ENCODE results near the gene PTPRN2. TPM values are rescaled to one million over a fixed set of nuclear protein-coding genes. Genes with fewer than 3 reads are reported as not detected.

PTPRN2 gene
- total RNA-seq, 1 donor from 2014 or later: 11.4 TPM

DNA sequence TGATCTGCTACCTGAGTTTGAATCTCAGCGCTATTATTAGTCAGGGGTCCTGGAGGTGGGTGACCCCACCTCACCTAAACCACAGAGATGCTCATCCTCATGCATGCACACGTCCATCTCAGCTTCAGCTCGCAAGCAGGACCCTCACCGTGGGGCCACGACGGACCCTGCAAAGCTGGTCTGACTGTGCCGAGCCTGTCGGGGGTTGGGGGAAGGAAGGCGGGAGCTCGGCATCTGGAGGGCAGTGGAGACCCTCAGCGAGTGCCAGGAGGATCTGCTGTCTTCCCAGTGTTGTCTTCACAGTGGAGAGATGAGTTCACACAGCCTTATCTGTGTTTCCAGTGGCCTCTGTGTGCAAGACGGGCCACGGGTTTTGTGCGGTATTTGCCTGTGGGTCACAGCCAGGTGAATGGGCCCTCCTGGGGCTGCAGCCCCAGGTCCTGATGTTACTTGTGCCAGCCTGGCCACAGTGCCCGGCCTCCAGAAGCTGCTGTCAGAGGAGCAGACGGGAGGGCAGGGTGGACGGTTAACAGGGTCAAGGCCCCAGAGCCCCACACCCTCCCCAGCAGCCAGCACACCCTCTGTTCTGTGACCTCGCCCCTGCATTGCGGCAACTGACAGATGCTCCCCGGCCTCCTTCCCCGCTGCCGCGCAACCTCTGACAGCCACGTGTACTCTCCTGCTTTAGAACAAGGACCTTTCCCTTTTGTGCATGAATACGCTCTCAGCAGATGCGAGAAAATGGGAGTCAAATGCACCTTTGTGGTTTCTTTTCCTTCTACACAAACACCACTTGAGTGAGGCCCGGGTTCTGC lies 722.1 kb downstream of the PTPRN2 start:
- Mint-ChIP-seq H3K27ac (no peak overlapping the region), H3K36me3 (ENCODE audit: insufficient read depth) (peaks cover 2% of the 10 kb centered on the region), H3K27me3 (peaks cover 26% of the 10 kb centered on the region), H3K9me3 (ENCODE audit: low read depth) (peaks cover 6% of the 10 kb centered on the region), H3K4me1 (ENCODE audit: low read depth) (peaks cover 2% of the 10 kb centered on the region), H3K4me3 (ENCODE audit: low read depth) (no peak overlapping the region)
- DNase-seq (ENCODE audit: low spot score, unreplicated experiment): no peak
- TF ChIP-seq, protein P1, sequence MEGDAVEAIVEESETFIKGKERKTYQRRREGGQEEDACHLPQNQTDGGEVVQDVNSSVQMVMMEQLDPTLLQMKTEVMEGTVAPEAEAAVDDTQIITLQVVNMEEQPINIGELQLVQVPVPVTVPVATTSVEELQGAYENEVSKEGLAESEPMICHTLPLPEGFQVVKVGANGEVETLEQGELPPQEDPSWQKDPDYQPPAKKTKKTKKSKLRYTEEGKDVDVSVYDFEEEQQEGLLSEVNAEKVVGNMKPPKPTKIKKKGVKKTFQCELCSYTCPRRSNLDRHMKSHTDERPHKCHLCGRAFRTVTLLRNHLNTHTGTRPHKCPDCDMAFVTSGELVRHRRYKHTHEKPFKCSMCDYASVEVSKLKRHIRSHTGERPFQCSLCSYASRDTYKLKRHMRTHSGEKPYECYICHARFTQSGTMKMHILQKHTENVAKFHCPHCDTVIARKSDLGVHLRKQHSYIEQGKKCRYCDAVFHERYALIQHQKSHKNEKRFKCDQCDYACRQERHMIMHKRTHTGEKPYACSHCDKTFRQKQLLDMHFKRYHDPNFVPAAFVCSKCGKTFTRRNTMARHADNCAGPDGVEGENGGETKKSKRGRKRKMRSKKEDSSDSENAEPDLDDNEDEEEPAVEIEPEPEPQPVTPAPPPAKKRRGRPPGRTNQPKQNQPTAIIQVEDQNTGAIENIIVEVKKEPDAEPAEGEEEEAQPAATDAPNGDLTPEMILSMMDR (IDR thresholded peaks at IDR 0.05; ENCODE audit: unreplicated experiment): no peak

DNA sequence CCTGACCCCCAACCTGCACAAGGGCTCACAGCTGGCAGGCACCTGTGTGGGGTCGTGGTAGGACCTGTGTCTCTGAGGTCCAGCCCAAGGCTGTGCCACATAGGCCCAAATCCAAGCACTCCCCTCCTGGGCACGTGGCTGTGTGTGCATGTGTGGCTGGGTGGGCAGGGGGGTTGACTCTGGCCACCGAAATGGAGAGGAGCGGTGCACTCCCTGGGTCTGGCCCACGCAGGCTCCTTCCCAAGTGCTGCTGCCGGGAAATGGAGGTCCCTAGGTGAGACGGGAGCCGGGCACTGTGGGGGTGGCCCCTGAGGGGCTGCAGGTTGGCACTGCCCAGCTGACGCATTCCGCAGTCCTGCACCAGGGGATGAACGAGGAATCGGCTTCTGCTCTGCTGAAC lies 722.7 kb downstream of the PTPRN2 start:
- TF ChIP-seq, protein P1 (IDR thresholded peaks at IDR 0.05; ENCODE audit: unreplicated experiment): no peak
- no peak for DNase-seq (ENCODE audit: low spot score, unreplicated experiment)
- no peak overlapping the region for H3K4me3 Mint-ChIP-seq (ENCODE audit: low read depth)

DNA sequence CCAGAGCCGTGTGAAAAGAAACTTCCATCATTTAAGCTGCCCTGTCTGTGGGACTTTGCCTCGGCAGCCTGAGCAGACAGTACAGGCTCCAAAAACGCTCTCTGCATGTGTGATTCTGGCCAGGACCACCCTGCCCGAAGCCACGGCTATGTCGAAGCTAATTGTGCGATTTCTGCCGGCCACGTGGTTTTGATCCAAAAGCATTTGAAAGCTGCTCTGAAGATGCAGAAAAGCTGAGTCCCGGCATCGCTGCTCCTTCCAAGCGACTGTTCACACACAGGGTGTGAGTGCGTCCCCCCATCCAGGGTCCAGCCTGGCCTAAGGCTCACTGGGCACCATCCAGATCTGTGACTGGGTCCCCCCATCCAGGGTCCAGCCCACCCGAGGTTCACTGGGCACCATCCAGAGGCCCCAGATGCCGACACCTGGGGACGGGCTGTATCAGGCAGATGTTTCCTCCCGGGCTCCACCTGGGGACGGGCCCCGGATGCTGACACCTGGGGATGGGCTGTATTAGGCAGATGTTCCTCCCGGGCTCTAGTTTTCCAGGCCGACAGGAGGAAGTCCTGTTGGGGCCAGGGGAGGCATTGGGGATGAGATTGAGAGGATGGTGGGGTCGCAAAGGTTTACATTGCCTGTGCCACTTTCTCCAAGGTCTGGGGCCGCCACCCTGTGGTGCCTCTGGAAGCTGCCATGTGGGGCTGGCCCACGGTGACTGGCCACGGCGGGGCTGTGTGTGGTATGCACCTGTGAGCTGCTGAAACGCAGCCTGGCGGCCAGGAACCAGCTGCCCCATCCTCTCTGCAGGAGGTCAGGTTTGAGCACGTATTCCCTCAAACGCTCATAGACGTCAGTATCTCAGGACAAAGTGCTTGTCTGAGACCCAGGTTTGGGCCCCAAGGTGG lies 723.5 kb downstream of the PTPRN2 start:
- H3K36me3 Mint-ChIP-seq (ENCODE audit: insufficient read depth): no peaks in the 10 kb centered on the region

More for the DNA sequence above, 722.7 kb downstream of the PTPRN2 start:
- H3K4me1 Mint-ChIP-seq (ENCODE audit: low read depth): peaks cover 8% of the 10 kb centered on the region
- no peak overlapping the region for H3K27ac Mint-ChIP-seq
- peaks cover 5% of the 10 kb centered on the region for H3K9me3 Mint-ChIP-seq (ENCODE audit: low read depth)
- H3K36me3 Mint-ChIP-seq (ENCODE audit: insufficient read depth): peaks cover 2% of the 10 kb centered on the region
- peaks cover 26% of the 10 kb centered on the region for H3K27me3 Mint-ChIP-seq

DNA sequence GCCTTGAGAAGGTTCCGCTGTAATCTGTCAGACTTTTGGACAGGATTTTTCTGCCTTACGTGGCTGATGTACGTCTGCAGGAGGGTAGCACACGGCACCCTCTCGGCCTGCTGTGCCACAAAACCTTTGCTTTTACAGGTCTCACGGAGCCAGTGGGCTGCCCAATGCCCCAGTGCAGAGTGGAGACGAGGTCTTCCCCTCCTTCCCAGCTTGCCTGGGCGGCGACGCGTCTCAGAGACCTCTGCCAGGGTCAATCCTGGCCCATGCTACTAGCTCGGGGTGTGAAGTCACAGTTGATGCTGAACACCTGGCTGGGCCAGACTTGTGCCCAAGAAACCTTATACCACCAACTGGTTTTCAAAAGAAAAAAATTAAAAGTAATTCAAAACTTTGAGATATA lies 724.4 kb downstream of the PTPRN2 start:
- Mint-ChIP-seq H3K4me1 (ENCODE audit: low read depth) (peaks cover 8% of the 10 kb centered on the region), H3K36me3 (ENCODE audit: insufficient read depth) (no peaks in the 10 kb centered on the region), H3K4me3 (ENCODE audit: low read depth) (no peak overlapping the region), H3K27me3 (peaks cover 24% of the 10 kb centered on the region), H3K9me3 (ENCODE audit: low read depth) (no peaks in the 10 kb centered on the region), H3K27ac (no peak overlapping the region)
- DNase-seq (ENCODE audit: low spot score, unreplicated experiment): no peak
- TF ChIP-seq, protein P1 (IDR thresholded peaks at IDR 0.05; ENCODE audit: unreplicated experiment): no peak

More for the DNA sequence above, 723.5 kb downstream of the PTPRN2 start:
- no peak overlapping the region for H3K27ac Mint-ChIP-seq
- peaks cover 8% of the 10 kb centered on the region for H3K4me1 Mint-ChIP-seq (ENCODE audit: low read depth)
- H3K27me3 Mint-ChIP-seq: peaks cover 24% of the 10 kb centered on the region
- H3K4me3 Mint-ChIP-seq (ENCODE audit: low read depth): no peak overlapping the region
- TF ChIP-seq, protein P1 (IDR thresholded peaks at IDR 0.05; ENCODE audit: unreplicated experiment): no peak
- no peak for DNase-seq (ENCODE audit: low spot score, unreplicated experiment)
- peaks cover under 1% of the 10 kb centered on the region for H3K9me3 Mint-ChIP-seq (ENCODE audit: low read depth)

DNA sequence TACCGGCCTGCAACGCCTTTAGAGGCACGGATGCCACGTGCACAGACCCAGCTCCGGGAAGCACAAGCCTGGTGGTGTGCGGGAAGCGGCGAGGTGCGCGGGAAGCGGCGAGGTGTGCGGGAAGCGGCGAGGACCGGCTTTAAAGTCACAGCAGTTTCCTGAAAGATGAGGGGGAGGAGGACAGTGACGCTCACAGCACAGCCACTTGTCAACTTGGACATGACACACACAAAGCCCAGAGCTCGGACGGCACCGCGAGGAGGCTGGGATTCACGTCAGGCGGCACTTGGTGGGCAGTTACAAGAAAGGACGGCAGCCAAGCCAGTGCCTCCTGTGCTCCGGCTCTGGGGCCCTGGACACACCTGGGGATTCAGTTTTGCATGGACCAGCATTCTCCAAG lies 724.9 kb downstream of the PTPRN2 start:
- no peak for DNase-seq (ENCODE audit: low spot score, unreplicated experiment)
- no peaks in the 10 kb centered on the region for H3K9me3 Mint-ChIP-seq (ENCODE audit: low read depth)
- H3K4me1 Mint-ChIP-seq (ENCODE audit: low read depth): peaks cover 8% of the 10 kb centered on the region
- no peak overlapping the region for H3K27ac Mint-ChIP-seq
- H3K4me3 Mint-ChIP-seq (ENCODE audit: low read depth): no peak overlapping the region
- TF ChIP-seq, protein P1 (IDR thresholded peaks at IDR 0.05; ENCODE audit: unreplicated experiment): no peak
- no peaks in the 10 kb centered on the region for H3K36me3 Mint-ChIP-seq (ENCODE audit: insufficient read depth)
- H3K27me3 Mint-ChIP-seq: peaks cover 24% of the 10 kb centered on the region
